Measurements from ENCODE around the gene LIPE. TPM values are rescaled to one million over a fixed set of nuclear protein-coding genes. Genes with fewer than 3 reads are reported as not detected.
"Not testable (repeated sequence)": the region's sequence is repeated elsewhere in the genome, so short reads cannot be mapped to it uniquely, and the experiment has no call there.

The LIPE gene
- polyA plus RNA-seq, 1 experiment: 1.5 TPM

- ChIA-PET CTCF (interaction anchor here (1.1 to 1.7 kb wide), 4 partner anchors 14 to 73 kb away, joined by 3 to 18 read pairs (median 10); partner anchors contain the start of gene CEACAM1), POLR2A (no interaction called here)
- H3K27me3 ChIP-seq (ENCODE audit: control insufficient read depth, insufficient read depth, low read length): peaks cover 9% of the 10 kb centered on the region
- TF ChIP-seq CTCF (IDR thresholded peaks at IDR 0.05; ENCODE audit: low read depth, low read length): no peak
- H3K4me3 ChIP-seq (ENCODE audit: low read depth, low read length): no peak overlapping the region
- no peak overlapping the region for H3K27ac ChIP-seq (ENCODE audit: low read depth, low read length)
- H3K9me3 ChIP-seq (ENCODE audit: control insufficient read depth, insufficient read depth, low read length): no peaks in the 10 kb centered on the region
- DNase-seq (ENCODE audit: low read depth, low spot score): no peak
Observed at GRCh38 chr19:42455621-42456081, 28.5 kb upstream of the LIPE start.

DNA sequence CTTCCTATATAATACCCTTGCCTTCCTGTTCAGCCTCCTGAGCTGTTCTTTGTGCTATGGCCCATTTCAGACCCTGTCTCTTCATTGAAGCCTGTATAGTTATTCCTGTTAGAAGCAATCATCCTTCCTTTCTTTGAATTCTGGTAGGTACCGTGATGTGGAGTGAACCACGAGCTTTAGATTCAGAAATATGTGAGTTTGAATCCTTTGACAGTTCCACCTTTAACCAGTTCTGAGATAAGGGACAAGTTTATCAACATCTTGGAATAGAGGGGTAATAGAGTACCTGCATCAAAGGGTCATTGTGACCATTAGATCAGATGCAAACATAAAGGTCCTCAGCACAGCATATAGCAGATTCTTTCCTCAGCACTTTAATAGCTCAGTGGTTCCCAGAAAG is 27.9 kb upstream of the LIPE start:
- ChIA-PET POLR2A (no interaction called here), CTCF (interaction anchor here (1.1 to 1.7 kb wide), 4 partner anchors 13 to 74 kb away, joined by 3 to 18 read pairs (median 10); partner anchors contain the start of gene CEACAM1)
- no peak overlapping the region for H3K4me3 ChIP-seq (ENCODE audit: low read depth, low read length)
- TF ChIP-seq CTCF (IDR thresholded peaks at IDR 0.05; ENCODE audit: low read depth, low read length): no peak
- peaks cover 9% of the 10 kb centered on the region for H3K27me3 ChIP-seq (ENCODE audit: control insufficient read depth, insufficient read depth, low read length)
- DNase-seq (ENCODE audit: low read depth, low spot score): no peak
- H3K27ac ChIP-seq (ENCODE audit: low read depth, low read length): no peak overlapping the region
- no peaks in the 10 kb centered on the region for H3K9me3 ChIP-seq (ENCODE audit: control insufficient read depth, insufficient read depth, low read length)

DNA sequence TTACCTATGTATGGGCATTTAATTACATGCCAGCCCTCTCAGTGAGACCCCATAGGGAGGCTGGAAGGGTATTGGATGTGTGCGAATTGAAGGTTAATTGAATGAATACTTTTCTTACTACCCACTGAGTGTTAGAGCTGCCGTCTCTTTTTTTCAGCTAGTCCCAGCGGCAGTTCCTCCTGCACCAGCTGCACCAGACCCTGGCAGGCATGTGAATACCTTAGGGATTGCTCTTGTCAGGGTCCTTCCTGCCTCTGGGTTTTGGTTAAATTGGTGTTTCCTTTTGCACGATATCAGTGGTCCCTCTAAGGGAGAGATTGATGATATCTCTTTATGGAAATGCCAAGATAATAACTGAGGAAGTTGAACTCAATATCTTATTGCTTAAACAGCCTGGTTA is 25.4 kb upstream of the LIPE start:
- ChIA-PET CTCF (interaction anchor here (1.3 to 4.4 kb wide), 3 partner anchors 12 to 78 kb away, joined by 4 to 44 read pairs (median 5); partner anchors contain the start of gene CEACAM1), POLR2A (no interaction called here)
- TF ChIP-seq CTCF (IDR thresholded peaks at IDR 0.05; ENCODE audit: low read depth, low read length): no peak

GRCh38 chr19:42450314-42450934 is 23.2 kb upstream of the LIPE start:
- no peak overlapping the region for H3K4me3 ChIP-seq (ENCODE audit: low read depth, low read length)
- DNase-seq (ENCODE audit: low read depth, low spot score): peak; percentile 58
- ChIA-PET CTCF (interaction anchor here (0.6 to 4.4 kb wide), 21 partner anchors 9 to 146 kb away, joined by 3 to 44 read pairs (median 4); partner anchors contain the start of genes CEACAM1 and CXCL17), POLR2A (interaction anchor here (0.5 kb wide), 1 partner anchor 103 kb away, joined by 4 read pairs; no protein-coding TSS in a partner anchor)
- TF ChIP-seq CTCF (IDR thresholded peaks at IDR 0.05; ENCODE audit: low read depth, low read length): peak; percentile 87
- no peaks in the 10 kb centered on the region for H3K9me3 ChIP-seq (ENCODE audit: control insufficient read depth, insufficient read depth, low read length)
- peaks cover 17% of the 10 kb centered on the region for H3K27me3 ChIP-seq (ENCODE audit: control insufficient read depth, insufficient read depth, low read length)
- H3K27ac ChIP-seq (ENCODE audit: low read depth, low read length): no peak overlapping the region

More for the DNA sequence above, 25.4 kb upstream of the LIPE start:
- Histone ChIP-seq H3K9me3 (ENCODE audit: control insufficient read depth, insufficient read depth, low read length) (no peaks in the 10 kb centered on the region), H3K27ac (ENCODE audit: low read depth, low read length) (no peak overlapping the region), H3K27me3 (ENCODE audit: control insufficient read depth, insufficient read depth, low read length) (peaks cover 17% of the 10 kb centered on the region), H3K4me3 (ENCODE audit: low read depth, low read length) (no peak overlapping the region)
- DNase-seq (ENCODE audit: low read depth, low spot score): no peak

- DNase-seq (ENCODE audit: low read depth, low spot score); H3K9me3 ChIP-seq (ENCODE audit: control insufficient read depth, insufficient read depth, low read length); H3K27ac ChIP-seq (ENCODE audit: low read depth, low read length); POLR2A ChIA-PET; H3K4me3 ChIP-seq (ENCODE audit: low read depth, low read length): not testable (repeated sequence)
- CTCF ChIA-PET: interaction anchor here (3.5 kb wide), 1 partner anchor 7 kb away, joined by 25 read pairs; the partner anchor contains the start of gene CXCL17
- peaks cover 25% of the 10 kb centered on the region for H3K27me3 ChIP-seq (ENCODE audit: control insufficient read depth, insufficient read depth, low read length)
Observed at GRCh38 chr19:42448306-42448705, 21.1 kb upstream of the LIPE start.
